ENCODE data around the gene NOL3.

The NOL3 gene

GRCh38 chr16:67154578-67155294 lies 15.6 kb upstream of the NOL3 start:
- DNase-seq (ENCODE audit: extremely low read depth, low read depth): no peak
- TF ChIP-seq, protein P1, sequence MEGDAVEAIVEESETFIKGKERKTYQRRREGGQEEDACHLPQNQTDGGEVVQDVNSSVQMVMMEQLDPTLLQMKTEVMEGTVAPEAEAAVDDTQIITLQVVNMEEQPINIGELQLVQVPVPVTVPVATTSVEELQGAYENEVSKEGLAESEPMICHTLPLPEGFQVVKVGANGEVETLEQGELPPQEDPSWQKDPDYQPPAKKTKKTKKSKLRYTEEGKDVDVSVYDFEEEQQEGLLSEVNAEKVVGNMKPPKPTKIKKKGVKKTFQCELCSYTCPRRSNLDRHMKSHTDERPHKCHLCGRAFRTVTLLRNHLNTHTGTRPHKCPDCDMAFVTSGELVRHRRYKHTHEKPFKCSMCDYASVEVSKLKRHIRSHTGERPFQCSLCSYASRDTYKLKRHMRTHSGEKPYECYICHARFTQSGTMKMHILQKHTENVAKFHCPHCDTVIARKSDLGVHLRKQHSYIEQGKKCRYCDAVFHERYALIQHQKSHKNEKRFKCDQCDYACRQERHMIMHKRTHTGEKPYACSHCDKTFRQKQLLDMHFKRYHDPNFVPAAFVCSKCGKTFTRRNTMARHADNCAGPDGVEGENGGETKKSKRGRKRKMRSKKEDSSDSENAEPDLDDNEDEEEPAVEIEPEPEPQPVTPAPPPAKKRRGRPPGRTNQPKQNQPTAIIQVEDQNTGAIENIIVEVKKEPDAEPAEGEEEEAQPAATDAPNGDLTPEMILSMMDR (IDR thresholded peaks at IDR 0.05; ENCODE audit: low read depth, low read length, missing control alignments): no peak
- H3K4me3 ChIP-seq (replicated peaks; ENCODE audit: low read depth, low read length): peak overlapping the region; percentile 9; the same call in 1 of the 2 replicates

DNA sequence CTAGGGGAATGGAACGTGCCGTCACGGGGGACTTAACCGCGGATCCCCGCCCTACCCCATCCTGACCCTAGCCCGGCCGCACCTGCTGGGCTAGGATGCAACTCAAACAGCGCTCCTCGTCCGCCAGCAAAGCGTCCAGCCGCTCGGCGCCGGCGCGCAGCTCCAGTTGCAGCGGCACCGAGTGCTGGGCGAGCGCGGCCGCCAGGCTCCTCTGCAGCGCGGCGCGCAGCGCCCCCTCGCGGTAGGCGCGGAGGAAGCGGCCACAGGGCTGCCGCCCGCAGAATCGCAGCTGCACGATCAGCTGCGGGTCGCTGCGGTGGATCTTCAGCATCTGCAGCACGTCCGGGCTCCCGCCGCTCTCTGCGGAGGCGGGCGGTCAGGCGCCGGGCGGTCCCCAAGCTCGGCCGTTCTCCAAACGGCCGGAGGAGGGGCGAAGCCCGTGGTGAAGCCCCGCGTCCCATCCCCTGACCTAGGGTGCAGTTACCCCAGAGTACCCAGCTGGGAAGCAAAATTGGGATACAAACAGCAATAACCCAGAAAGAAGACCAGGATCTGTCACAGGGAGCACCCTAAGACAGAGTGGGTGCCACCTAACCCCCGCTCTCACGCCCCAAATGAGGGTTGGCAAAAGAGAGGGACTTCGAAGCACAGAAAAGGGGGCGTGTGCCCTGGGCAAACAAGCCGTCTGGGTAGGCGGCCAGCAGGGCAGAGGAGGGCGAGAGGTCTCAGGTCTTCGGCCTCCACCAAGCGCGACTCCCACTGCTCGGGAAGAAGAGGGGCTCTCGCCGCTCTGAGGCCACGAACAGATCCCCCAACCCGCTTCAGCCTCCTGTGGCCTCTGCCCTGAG lies 14.8 kb upstream of the NOL3 start:
- H3K4me3 ChIP-seq (replicated peaks; ENCODE audit: low read depth, low read length): peak overlapping the region; percentile 9; the same call in 1 of the 2 replicates
- TF ChIP-seq, protein P1 (IDR thresholded peaks at IDR 0.05; ENCODE audit: low read depth, low read length, missing control alignments): peak; percentile 74
- DNase-seq (ENCODE audit: extremely low read depth, low read depth): no peak

GRCh38 chr16:67156143-67156844 lies 14.0 kb upstream of the NOL3 start:
- TF ChIP-seq, protein P1 (IDR thresholded peaks at IDR 0.05; ENCODE audit: low read depth, low read length, missing control alignments): no peak
- no peak overlapping the region for H3K4me3 ChIP-seq (replicated peaks; ENCODE audit: low read depth, low read length)
- DNase-seq (ENCODE audit: extremely low read depth, low read depth): no peak

DNA sequence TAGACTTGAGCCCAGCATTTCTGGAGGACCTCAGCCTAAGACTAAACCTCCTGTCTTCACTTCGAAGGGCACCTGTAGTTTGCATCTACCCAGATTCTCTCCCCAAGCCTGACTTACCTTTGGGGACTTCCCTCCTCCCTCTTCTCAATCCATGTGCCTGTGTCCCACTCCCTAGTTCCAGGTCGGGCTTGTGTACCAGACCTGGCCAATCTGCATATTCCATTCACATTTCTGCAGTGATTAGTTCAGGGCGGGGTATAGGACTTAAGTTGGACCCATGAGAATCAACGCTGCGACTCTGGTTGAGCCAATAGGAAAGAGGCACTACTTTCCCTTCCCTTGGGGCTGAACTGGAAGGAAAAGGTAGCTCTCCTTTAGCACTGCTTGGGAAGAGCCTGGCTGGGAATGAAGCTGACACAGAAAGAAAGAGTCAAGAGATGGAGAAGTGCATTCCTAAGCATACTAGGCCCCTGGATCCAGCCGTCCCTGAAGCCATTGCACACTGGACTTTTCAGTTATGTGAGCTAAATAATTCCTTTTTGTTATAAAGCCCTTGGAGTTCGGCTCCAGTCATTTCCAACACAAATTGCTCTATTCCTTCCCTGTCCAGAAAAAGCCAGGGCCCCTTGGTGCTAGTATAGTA lies 13.1 kb upstream of the NOL3 start:
- no peak overlapping the region for H3K4me3 ChIP-seq (replicated peaks; ENCODE audit: low read depth, low read length)
- TF ChIP-seq, protein P1 (IDR thresholded peaks at IDR 0.05; ENCODE audit: low read depth, low read length, missing control alignments): no peak
- no peak for DNase-seq (ENCODE audit: extremely low read depth, low read depth)

GRCh38 chr16:67157892-67158635 lies 12.3 kb upstream of the NOL3 start:
- no peak overlapping the region for H3K4me3 ChIP-seq (replicated peaks; ENCODE audit: low read depth, low read length)
- no peak for DNase-seq (ENCODE audit: extremely low read depth, low read depth)
- TF ChIP-seq, protein P1 (IDR thresholded peaks at IDR 0.05; ENCODE audit: low read depth, low read length, missing control alignments): no peak

Data from HFF-Myc (cell line).